ELF-1 (cell line): ENCODE results near the gene STAT3.
A peak's percentile ranks its signal among the peaks of the same experiment; 100 is the strongest.
"Not testable (repeated sequence)": the region's sequence is repeated elsewhere in the genome, so short reads cannot be mapped to it uniquely, and the experiment has no call there.

Source experiments
- DNase-seq: peaks from one replicate; pipeline ENCODE4 v3.0.0-alpha.2; 2016; ENCODE audit warnings: low read depth, low spot score

The STAT3 gene

GRCh38 chr17:42386777-42387657 lies 1.2 kb downstream of the STAT3 start:
- no peak for DNase-seq

DNA sequence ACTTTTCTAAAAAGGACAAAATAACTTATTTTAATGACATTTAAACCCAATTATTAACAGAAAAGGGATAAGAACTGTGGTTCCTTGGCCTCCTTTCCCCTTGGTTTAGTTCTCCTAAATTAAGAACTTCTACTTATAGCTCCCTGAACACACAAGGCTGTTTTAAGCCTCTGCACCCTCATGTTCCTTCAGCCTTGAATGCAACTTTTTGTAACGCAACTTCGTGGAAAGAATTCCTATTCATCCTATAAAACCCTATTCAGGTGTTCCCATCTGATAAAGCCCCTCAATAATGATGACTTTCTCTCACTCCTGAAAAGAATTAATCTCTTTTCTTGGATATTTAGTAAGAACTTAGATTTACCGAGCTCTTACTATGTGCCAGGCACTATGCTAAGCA lies 6.3 kb downstream of the STAT3 start:
- no peak for DNase-seq

- no peak for DNase-seq
These were observed 7.3 kb downstream of the STAT3 start for GRCh38 chr17:42380935-42381334.

DNA sequence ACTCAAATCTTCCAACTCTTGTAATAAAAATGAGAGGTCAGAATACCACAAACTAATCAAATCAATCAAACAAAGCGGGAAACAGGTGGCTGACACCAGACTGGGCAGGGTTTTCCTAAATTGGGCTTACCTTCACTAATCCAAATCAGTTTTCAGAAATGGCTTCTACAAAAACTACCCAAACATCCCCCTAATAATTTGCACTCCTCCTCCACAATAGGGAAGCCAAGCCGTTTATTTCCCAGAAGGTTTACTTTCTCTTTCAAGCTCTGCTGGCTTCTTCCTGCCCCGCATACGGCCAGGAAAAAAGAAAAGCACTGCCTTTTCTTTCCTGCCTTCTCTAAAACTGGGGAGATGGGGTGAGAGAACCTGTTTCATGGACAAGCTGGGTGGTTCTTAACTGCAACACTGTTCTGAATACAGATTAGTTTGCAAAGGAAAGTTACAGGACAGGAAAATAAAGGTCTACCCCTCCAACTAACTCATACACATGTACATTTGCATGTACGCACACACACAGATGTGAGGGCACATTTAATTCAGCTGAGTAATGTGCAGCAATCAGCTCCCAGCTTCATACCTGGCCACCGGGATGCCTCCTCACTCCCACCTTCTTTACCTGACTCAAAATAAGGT lies 9.2 kb downstream of the STAT3 start:
- no peak for DNase-seq

GRCh38 chr17:42378359-42378958 lies 9.8 kb downstream of the STAT3 start:
- no peak for DNase-seq

DNA sequence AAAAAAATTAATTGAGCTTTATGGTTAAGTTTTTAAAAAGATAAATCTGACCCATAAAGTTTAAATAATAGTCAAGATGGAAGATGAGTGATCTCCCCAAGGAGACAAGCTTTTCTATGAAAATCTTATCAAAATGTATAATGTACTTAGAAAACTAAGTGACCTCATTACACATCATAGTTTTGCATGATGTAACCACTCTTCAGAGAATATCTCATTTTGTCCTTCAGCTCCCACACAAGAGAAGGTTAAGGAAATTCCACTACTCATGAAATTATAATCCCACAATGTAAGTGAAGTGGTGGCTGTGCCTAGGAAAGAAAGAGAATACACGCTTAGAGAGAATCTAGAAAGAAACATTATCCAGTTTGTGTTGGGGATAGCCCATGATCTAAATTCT lies 14.3 kb downstream of the STAT3 start:
- no peak for DNase-seq

GRCh38 chr17:42372142-42372541 lies 16.1 kb downstream of the STAT3 start:
- DNase-seq, result no peak

DNA sequence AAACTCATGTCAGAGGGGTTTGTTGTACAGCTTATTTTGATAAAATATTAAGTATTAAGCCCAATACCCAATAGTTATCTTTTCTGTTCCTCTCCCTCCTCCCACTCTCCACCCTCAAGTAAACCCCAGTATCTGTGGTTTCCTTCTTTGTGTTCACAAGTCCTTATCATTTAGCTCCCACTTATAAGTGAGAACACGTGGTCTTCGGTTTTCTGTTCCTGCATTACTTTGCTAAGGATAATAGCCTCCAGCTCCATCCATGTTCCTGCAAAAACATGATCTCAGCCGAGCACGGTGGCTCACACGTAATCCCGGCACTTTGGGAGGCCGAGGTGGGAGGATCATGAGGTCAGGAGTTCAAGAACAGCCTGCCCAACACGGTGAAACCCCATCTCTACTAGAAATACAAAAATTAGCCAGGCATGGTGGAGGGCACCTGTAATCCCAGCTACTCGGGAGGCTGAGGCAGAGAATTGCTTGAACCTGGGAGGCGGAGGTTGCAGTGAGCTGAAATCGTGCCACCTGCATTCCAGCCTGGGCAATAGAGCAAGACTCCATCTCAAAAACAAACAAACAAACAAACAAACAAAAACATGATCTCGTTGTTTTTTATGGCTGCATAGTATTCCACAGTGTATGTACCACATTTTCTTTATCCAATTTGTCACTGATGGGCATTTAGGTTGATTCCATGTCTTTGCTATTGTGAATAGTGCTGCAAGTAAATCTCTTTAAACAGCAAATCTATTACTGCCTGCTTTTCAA lies 19.3 kb downstream of the STAT3 start:
- DNase-seq, result not testable (repeated sequence)

- DNase-seq, result not testable (repeated sequence)
These were observed 19.9 kb downstream of the STAT3 start for GRCh38 chr17:42368310-42368709.

- DNase-seq, result peak; percentile 55
These were observed 21.8 kb downstream of the STAT3 start for GRCh38 chr17:42366176-42367023.

GRCh38 chr17:42365136-42365535 lies 23.1 kb downstream of the STAT3 start:
- DNase-seq, result no peak

DNA sequence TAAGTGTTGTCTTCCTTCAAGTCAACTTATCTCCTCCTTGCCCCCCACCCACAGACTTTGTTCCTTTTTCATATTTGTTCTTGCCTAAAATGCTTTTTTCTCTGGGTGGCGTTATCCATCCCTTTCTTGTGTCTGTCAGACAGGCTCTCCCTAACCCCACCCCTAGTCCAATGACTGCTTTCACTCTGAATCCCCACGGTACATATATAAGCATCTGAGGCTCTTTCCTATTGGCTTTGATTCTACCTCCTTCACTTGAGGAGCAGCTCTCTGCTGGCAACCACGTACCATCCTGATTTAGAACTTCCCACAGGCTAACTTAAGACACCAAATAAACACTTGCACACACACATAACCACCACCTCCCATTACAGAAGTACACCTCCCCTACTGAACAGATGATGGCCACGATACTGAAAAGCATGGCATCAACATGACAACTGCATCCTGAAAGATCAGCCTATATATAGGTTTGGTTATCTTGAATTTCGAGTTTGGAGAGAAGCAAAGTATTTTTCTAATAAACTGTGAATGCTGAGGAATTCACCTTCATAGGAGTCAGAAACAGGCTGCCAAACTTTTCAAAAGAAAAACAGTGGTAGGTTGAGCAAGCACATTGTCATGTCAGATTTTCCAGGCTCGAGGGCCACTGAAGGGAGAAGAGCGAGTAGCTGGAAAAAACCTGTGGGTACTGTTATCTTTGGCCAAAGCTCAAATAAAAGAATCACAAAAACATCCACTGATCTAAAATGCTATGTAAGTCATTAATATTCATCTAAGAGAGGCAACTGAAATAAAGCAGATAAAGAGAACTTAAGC lies 24.3 kb downstream of the STAT3 start:
- no peak for DNase-seq

DNA sequence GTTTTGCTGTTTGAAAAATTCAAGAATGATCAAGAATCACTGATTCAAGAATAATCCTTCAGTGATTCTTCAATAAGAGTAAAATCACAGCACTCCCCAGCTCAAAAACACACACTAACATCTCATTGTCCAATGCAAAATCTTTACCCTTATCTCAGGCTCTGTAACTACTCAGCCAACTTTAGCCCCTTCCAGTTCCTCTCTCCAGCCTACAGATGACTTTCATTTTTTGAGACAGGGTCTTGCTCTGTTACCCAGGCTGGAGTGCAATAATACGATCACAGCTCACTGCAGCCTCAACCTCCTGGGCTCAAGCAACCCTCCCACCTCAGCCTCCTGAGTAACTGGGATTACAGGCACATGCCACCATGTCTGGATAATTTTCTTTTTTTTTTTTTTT lies 25.0 kb downstream of the STAT3 start:
- no peak for DNase-seq

DNA sequence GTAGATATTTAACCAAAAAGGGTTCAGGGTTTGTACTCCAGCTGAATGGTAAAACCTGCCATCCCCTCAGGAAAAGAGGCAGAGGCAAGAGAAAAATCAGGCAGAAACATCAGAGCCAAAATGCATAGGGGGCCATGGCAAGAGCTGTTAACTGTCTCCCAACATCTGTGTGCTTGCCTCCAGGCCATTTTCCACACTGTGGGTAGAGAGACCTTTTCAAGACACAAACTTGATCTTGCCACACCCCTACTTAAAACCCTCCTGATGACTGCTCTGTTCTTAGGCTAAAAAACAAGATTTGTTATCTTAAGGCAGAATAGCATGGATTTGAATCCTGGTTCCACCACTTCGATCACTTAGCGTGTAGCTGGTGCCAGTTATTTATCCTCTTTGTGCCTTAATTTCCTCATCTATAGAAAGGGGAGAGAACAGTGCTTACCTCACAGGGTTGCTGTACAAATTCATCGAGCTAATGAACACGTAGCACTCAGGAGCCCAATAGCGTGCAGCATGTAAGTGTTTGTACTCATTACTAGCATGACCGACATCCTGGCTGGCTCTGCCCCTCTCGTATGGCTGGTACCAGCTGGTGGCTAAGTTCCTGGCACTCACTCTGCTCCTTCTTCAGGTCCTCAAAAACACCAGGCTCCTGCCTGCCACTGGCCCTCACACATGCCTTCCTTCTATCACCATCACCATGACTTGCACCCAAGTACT lies 25.8 kb downstream of the STAT3 start:
- no peak for DNase-seq

GRCh38 chr17:42361781-42362186 lies 26.5 kb downstream of the STAT3 start:
- DNase-seq, result peak; percentile 82

GRCh38 chr17:42360388-42360787 lies 27.9 kb downstream of the STAT3 start:
- not testable (repeated sequence) for DNase-seq

DNA sequence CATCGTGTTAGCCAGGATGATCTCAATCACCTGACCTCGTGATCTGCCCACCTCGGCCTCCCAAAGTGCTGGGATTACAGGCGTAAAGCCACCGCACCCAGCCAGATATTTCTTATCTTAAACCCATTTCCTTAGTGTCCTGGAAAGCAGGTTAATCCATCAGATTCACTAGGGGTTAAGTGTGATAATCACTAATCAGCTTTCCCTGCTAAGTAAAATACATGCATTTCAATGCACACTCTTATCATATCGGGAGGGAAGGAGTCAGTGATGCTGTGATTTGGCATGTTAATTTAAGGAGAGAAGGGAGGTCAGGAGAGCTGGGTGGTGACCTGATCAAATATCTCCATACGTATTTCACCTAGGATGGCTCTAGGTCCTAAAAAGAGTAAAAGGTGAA lies 29.1 kb downstream of the STAT3 start:
- no peak for DNase-seq

- no peak for DNase-seq
These were observed 29.8 kb downstream of the STAT3 start for GRCh38 chr17:42358434-42358833.
